Cardiac muscle cell (in vitro differentiated cells and primary cell): Measurements from ENCODE around the gene PRKCA. TPM values are rescaled to one million over a fixed set of nuclear protein-coding genes. Genes with fewer than 3 reads are reported as not detected.
"Not testable (repeated sequence)": the region's sequence is repeated elsewhere in the genome, so short reads cannot be mapped to it uniquely, and the experiment has no call there.

Experiments used
- DNase-seq, 2 donors: peaks; one replicate each; pipeline versions ENCODE4 v3.0.0 to v3.0.0-alpha.2; 2010 to 2017; ENCODE audit warnings: low read depth in 1 of 2, low spot score in 1 of 2
- H3K27ac ChIP-seq: fragments of 200-600 bp; sonication (generic); 2 replicates; pipeline ENCODE4 v1.5.1; 2016
- H3K27me3 ChIP-seq: fragments of 200-600 bp; sonication (generic); 2 replicates; pipeline ENCODE4 v1.6.0; 2016; ENCODE audit warnings: control low read depth
- H3K36me3 ChIP-seq: fragments of 200-600 bp; sonication (generic); 2 replicates; pipeline ENCODE4 v1.5.1; 2016; ENCODE audit warnings: control low read depth
- H3K4me1 ChIP-seq: fragments of 200-600 bp; sonication (generic); 2 replicates; pipeline ENCODE4 v1.8.1; 2017; ENCODE audit warnings: low read depth, mild to moderate bottlenecking, mixed run types
- H3K4me3 ChIP-seq: fragments of 200-600 bp; sonication (generic); 2 replicates; pipeline ENCODE4 v1.5.1; 2016; ENCODE audit warnings: mild to moderate bottlenecking
- H3K9me3 ChIP-seq: fragments of 200-600 bp; sonication (generic); 2 replicates; pipeline ENCODE4 v1.5.1; 2017; ENCODE audit warnings: low read depth, mild to moderate bottlenecking, control low read depth
- CTCF ChIP-seq: IDR thresholded peaks from 2 replicates; pipeline ENCODE4 v1.5.1; 2012; ENCODE audit warnings: low read depth, mild to moderate bottlenecking, low read length
- polyA plus RNA-seq: library from polyadenylated mRNA; unstranded; fragments of >200 nt; fragmentation: Nextera tagmentation; extraction: Ambion mirVana; gene quantifications from 2 replicates; pipeline ENCODE4 v1.2.1, GENCODE V29; 2016
- total RNA-seq: library from RNA; depleted of rRNA; stranded (reverse); fragments of >200 nt; gene quantifications from 2 replicates; pipeline ENCODE4 v1.2.3, GENCODE V29; 2016

The PRKCA gene
- total and polyA plus RNA-seq, 2 experiments from 2014 or later: 3.1 to 10.3 TPM

GRCh38 chr17:66610361-66611133 lies 308.1 kb downstream of the PRKCA start:
- Histone ChIP-seq H3K9me3 (no peaks in the 10 kb centered on the region), H3K27ac (no peak overlapping the region), H3K36me3 (no peaks in the 10 kb centered on the region), H3K27me3 (no peaks in the 10 kb centered on the region), H3K4me1 (no peaks in the 10 kb centered on the region), H3K4me3 (no peak overlapping the region)
- DNase-seq: no peak
- TF ChIP-seq CTCF: no peak

- H3K27ac ChIP-seq: no peak overlapping the region
- no peaks in the 10 kb centered on the region for H3K9me3 ChIP-seq
- no peaks in the 10 kb centered on the region for H3K36me3 ChIP-seq
- no peaks in the 10 kb centered on the region for H3K27me3 ChIP-seq
- no peak overlapping the region for H3K4me3 ChIP-seq
- TF ChIP-seq CTCF: no peak
- DNase-seq: no peak
- H3K4me1 ChIP-seq: no peaks in the 10 kb centered on the region
These were observed 309.0 kb downstream of the PRKCA start for GRCh38 chr17:66611397-66611796.

GRCh38 chr17:66612993-66613392 lies 310.6 kb downstream of the PRKCA start:
- DNase-seq: no peak
- H3K4me1 ChIP-seq: no peaks in the 10 kb centered on the region
- TF ChIP-seq CTCF: no peak
- no peaks in the 10 kb centered on the region for H3K9me3 ChIP-seq
- H3K36me3 ChIP-seq: no peaks in the 10 kb centered on the region
- no peak overlapping the region for H3K4me3 ChIP-seq
- no peaks in the 10 kb centered on the region for H3K27me3 ChIP-seq
- H3K27ac ChIP-seq: no peak overlapping the region

GRCh38 chr17:66614469-66614868 lies 312.1 kb downstream of the PRKCA start:
- H3K9me3 ChIP-seq: no peaks in the 10 kb centered on the region
- no peak for TF ChIP-seq CTCF
- H3K27ac ChIP-seq: no peak overlapping the region
- H3K27me3 ChIP-seq: no peaks in the 10 kb centered on the region
- H3K4me1 ChIP-seq: no peaks in the 10 kb centered on the region
- no peak overlapping the region for H3K4me3 ChIP-seq
- no peaks in the 10 kb centered on the region for H3K36me3 ChIP-seq
- no peak for DNase-seq

GRCh38 chr17:66619206-66619605 lies 316.8 kb downstream of the PRKCA start:
- Histone ChIP-seq H3K36me3 (no peaks in the 10 kb centered on the region), H3K4me3 (no peak overlapping the region), H3K4me1 (peaks cover 6% of the 10 kb centered on the region), H3K9me3 (no peaks in the 10 kb centered on the region), H3K27ac (no peak overlapping the region), H3K27me3 (no peaks in the 10 kb centered on the region)
- DNase-seq: no peak
- TF ChIP-seq CTCF: no peak

- no peak for DNase-seq
- Histone ChIP-seq H3K9me3 (no peaks in the 10 kb centered on the region), H3K4me1 (peaks cover 6% of the 10 kb centered on the region), H3K36me3 (no peaks in the 10 kb centered on the region), H3K27me3 (no peaks in the 10 kb centered on the region), H3K4me3 (no peak overlapping the region), H3K27ac (no peak overlapping the region)
- no peak for TF ChIP-seq CTCF
These were observed 318.1 kb downstream of the PRKCA start for GRCh38 chr17:66620528-66620927.

- not testable (repeated sequence) for H3K9me3 ChIP-seq, H3K27me3 ChIP-seq, DNase-seq, H3K4me1 ChIP-seq, H3K36me3 ChIP-seq, H3K4me3 ChIP-seq, H3K27ac ChIP-seq
These were observed 322.2 kb downstream of the PRKCA start for GRCh38 chr17:66624630-66625029.
